Adipocyte (in vitro differentiated cells): ENCODE data around the gene AQP10.

Experiments used
- DNase-seq: peaks from one replicate; pipeline ENCODE4 v3.0.0-alpha.2; 2015; ENCODE audit warnings: low read depth
- H3K27me3 ChIP-seq: replicated peaks from 2 replicates; pipeline ENCODE4 v1.7.0; 2013; ENCODE audit warnings: mild to moderate bottlenecking, low read length, moderate library complexity; ENCODE audit not compliant: control insufficient read depth, insufficient read depth
- H3K36me3 ChIP-seq: 2 replicates; pipeline ENCODE4 v1.7.0; 2013; ENCODE audit warnings: low read length, mild to moderate bottlenecking, moderate library complexity; ENCODE audit not compliant: control insufficient read depth, insufficient read depth, severe bottlenecking
- H3K4me1 ChIP-seq: 2 replicates; pipeline ENCODE4 v1.7.0; 2013; ENCODE audit warnings: mild to moderate bottlenecking, low read length, moderate library complexity; ENCODE audit not compliant: control insufficient read depth, insufficient read depth
- H3K4me3 ChIP-seq: 2 replicates; pipeline ENCODE4 v1.7.0; 2013; ENCODE audit warnings: mild to moderate bottlenecking, low read length, moderate library complexity
- H3K9ac ChIP-seq: 2 replicates; pipeline ENCODE4 v1.7.0; 2013; ENCODE audit warnings: mild to moderate bottlenecking, low read length, moderate library complexity
- H3K9me3 ChIP-seq: 2 replicates; pipeline ENCODE4 v1.7.0; 2013; ENCODE audit warnings: mild to moderate bottlenecking, low read length, moderate library complexity; ENCODE audit not compliant: control insufficient read depth

Gene AQP10

GRCh38 chr1:154324669-154325582 is 4.0 kb downstream of the AQP10 start, which contains the start of gene ATP8B2:
Gene ATP8B2 (plus strand): TSS chr1:154325525. CDS start chr1:154328142, 2,617 bp downstream.
- Histone ChIP-seq H3K27me3 (peaks cover 9% of the 10 kb centered on the region), H3K4me3 (peak within 1 kb of the TSS; percentile 96), H3K36me3 (no peaks in the 10 kb centered on the region), H3K9me3 (no peaks in the 10 kb centered on the region), H3K9ac (peak within 1 kb of the TSS; percentile 100), H3K4me1 (peaks cover 25% of the 10 kb centered on the region)
- DNase-seq: peak; percentile 93

- Histone ChIP-seq H3K36me3 (peaks cover 9% of the 10 kb centered on the region), H3K9me3 (no peaks in the 10 kb centered on the region), H3K27me3 (peaks cover 9% of the 10 kb centered on the region), H3K4me1 (peaks cover 25% of the 10 kb centered on the region), H3K9ac (peak overlapping the region; percentile 100), H3K4me3 (peak overlapping the region; percentile 96)
- DNase-seq: peak; percentile 96
Measured at GRCh38 chr1:154325583-154326545, 5.0 kb downstream of the AQP10 start.

DNA sequence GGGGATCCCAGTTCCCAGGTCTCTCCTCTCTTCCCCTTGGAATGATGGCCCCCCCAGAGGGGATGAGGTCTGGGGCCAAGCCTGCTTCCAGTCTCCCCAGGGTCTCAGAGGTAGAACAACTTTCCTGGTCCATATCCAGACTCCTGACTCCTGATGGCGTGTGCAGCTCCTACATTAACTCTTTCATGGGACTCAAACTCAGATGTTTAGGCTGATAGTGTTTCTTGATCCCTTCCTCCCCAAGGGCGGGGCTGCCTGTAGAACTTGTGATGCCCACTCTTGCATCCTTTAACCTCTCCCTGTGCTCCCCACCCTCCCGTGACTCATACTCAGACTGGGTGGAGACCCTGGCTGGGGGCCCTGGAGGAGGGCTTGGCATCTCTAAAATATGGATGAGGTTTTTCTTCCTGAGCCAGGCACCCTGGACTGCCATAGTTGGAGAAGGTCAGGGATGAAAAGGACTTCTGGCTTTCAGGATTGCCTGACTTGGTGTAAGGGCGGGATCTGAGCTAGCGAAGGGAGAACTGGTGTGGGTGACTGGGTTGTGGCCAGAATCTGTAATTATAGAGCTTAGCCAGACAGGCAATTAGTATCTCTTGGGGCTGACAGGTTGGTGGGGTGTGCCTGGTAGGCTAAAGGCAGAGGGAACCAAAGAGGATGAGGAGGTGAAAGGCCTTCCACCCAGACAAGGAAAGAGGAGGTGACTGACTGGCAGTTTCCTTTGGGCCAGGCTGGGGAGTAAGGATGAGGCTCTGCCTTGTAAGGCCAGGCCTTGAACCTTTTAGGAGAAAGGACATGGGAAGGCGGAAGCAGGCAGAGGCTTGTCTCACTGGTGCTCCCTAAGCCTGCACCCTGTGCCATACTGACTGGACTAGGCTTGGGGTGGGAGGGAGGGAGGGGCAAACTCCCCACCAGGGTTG is 5.9 kb downstream of the AQP10 start:
- H3K36me3 ChIP-seq: peaks cover 18% of the 10 kb centered on the region
- peak; percentile 80 for DNase-seq
- H3K4me1 ChIP-seq: peaks cover 25% of the 10 kb centered on the region
- peak overlapping the region; percentile 96 for H3K4me3 ChIP-seq
- peak overlapping the region; percentile 100 for H3K9ac ChIP-seq
- peaks cover 9% of the 10 kb centered on the region for H3K27me3 ChIP-seq
- H3K9me3 ChIP-seq: no peaks in the 10 kb centered on the region

DNA sequence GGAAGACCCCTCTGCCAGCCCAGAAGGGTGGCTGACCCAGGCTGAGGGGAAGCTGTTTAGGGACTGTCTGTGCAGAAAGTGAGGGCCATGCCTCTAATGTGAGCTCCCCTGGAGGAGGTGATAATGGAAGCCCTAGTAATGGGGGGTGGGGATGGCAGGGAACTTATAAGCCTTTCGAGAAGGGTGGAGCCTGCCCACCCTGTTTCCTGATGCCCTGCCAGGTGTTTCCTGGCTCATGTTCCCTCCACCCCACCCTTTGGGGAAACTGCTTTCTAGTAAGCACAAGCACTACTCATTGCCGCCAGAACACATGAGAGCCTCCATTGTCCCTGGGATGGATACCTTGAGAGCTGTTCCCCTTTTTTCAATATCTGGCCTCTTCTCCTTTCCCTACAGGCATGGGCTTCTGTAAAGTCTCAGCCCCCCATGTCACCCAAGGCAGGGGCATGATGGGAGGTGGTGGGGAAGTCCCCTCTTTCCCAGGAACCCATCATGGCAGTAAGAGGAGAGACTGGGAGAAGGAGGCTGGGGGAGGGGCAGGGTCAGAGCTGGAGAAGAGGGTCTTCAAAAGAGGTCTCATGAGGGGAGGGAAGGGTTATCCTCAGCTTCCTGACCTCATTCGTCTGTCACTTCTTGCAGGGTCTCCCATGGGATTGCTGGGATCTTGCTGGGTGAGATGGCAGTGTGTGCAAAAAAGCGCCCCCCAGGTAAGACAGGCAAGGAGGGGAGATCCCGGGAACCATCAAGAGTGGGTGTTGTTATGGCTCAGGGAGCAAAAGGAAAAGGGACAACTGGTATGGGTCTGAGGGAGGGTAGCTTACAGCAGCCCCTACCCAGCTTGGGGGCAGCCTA is 6.8 kb downstream of the AQP10 start:
- Histone ChIP-seq H3K9ac (peak overlapping the region; percentile 100), H3K36me3 (peaks cover 27% of the 10 kb centered on the region), H3K4me1 (peaks cover 25% of the 10 kb centered on the region), H3K9me3 (no peaks in the 10 kb centered on the region), H3K27me3 (peaks cover 8% of the 10 kb centered on the region), H3K4me3 (peak overlapping the region; percentile 76)
- DNase-seq: no peak

DNA sequence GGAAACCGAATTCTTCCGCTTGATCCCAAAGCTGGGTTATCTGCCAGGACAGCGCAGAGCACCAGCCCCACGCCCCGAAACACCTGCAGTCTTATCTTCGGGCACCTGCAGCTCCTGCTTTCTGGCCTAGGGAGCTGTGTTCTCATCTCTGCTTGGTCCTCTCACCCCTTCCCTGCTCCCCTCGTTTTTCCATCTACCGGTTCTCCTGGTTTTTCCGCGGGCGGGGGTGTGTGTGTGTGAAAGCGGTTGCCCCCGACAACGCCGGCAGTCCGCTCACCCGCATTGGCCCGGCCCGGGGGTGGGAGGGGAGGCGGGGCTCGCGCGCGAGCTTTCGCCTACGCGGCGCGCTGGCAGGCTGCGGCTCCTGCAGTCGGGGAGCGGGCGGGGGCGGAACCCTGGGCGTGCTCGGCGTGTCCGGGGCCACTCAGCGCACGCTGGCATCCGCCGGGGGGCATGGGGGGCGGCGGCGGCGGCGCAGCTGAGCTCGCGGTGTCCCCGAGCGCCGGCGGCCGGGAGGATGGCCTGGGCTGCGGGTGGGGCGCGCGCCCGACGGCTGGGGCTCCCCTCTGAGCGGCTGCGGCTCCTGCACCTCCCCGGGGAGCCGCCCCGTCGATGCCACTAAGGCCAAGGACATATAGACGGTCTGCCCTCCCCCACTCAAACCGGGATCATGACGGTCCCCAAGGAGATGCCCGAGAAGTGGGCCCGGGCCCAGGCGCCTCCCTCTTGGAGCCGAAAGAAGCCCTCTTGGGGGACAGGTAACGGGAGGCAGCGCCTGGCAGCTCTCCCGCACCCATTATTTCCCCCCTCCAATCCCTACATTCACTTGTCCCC is 7.6 kb downstream of the AQP10 start:
- Histone ChIP-seq H3K36me3 (peaks cover 35% of the 10 kb centered on the region), H3K27me3 (peaks cover under 1% of the 10 kb centered on the region), H3K4me1 (peaks cover 25% of the 10 kb centered on the region), H3K9me3 (no peaks in the 10 kb centered on the region), H3K9ac (peak overlapping the region; percentile 100), H3K4me3 (peak overlapping the region; percentile 76)
- DNase-seq: peak; percentile 90

DNA sequence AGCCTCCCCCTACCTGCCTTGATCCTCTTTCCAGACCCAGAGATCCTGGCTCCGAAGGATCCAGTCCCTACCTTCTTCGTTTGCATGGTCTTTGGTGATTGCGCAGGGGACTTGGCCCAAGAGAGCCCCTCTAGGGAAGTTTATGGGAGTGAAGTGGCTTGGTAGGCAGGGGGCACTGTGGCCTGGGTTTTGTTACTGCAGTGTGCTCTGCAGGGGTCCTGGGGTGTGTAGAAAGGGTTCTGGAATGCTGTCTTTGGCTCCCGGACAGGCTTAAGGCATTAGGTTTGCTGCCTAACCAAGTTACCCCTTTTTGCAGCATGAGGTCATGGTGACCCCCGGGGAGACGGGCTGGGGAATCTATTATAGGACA is 8.2 kb downstream of the AQP10 start:
- H3K27me3 ChIP-seq: no peaks in the 10 kb centered on the region
- DNase-seq: peak; percentile 27
- peaks cover 41% of the 10 kb centered on the region for H3K36me3 ChIP-seq
- peaks cover 28% of the 10 kb centered on the region for H3K4me1 ChIP-seq
- no peaks in the 10 kb centered on the region for H3K9me3 ChIP-seq
- H3K9ac ChIP-seq: peak overlapping the region; percentile 100
- H3K4me3 ChIP-seq: peak overlapping the region; percentile 76

- Histone ChIP-seq H3K27me3 (no peaks in the 10 kb centered on the region), H3K9me3 (no peaks in the 10 kb centered on the region), H3K4me3 (peak overlapping the region; percentile 76), H3K36me3 (peaks cover 44% of the 10 kb centered on the region), H3K9ac (peak overlapping the region; percentile 100), H3K4me1 (peaks cover 33% of the 10 kb centered on the region)
- DNase-seq: peak; percentile 24
Measured at GRCh38 chr1:154329551-154330131, 8.7 kb downstream of the AQP10 start.

DNA sequence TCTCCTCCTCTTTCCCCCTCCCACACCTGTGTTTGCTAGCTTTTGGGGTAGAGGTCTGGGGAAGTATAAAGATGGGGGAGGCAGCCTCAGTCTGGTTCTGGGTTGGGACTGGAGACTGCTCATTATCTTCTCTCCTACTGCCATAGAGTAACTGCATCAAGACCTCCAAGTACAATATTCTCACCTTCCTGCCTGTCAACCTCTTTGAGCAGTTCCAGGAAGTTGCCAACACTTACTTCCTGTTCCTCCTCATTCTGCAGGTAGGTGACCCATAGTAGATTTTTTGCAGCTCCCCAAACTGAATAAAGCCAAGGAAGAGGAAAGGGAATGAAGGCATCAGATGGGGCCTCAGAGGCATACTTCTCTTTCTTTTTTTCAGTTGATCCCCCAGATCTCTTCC is 9.8 kb downstream of the AQP10 start:
- Histone ChIP-seq H3K4me1 (peaks cover 37% of the 10 kb centered on the region), H3K4me3 (no peak overlapping the region), H3K36me3 (peaks cover 44% of the 10 kb centered on the region), H3K27me3 (no peaks in the 10 kb centered on the region), H3K9ac (no peak overlapping the region), H3K9me3 (no peaks in the 10 kb centered on the region)
- no peak for DNase-seq
